CD4-positive, alpha-beta T cell (primary cell): Measurements from ENCODE around the gene COA7. TPM values are rescaled to one million over a fixed set of nuclear protein-coding genes. Genes with fewer than 3 reads are reported as not detected.

Source experiments
- ATAC-seq: fragments of 200-7000 bp; cut with Tn5 transposase; one replicate; pipeline ENCODE4 v1.10.0; 2022; ENCODE audit warnings: mild to moderate bottlenecking; ENCODE audit not compliant: poor library complexity
- CTCF ChIA-PET: fragments of 350-600 bp; sonication (Branson Sonifier 250); formaldehyde crosslinking; loops from one replicate; lab custom pipeline; 2021; ENCODE audit warnings: antibody characterized with exemption, inconsistent platforms; lab: Charles Lee
- POLR2A ChIA-PET: fragments of 350-600 bp; sonication (Branson Sonifier 250); formaldehyde crosslinking; loops from one replicate; lab custom pipeline; 2021; ENCODE audit warnings: antibody characterized with exemption, inconsistent platforms; lab: Charles Lee
- DNase-seq, 14 experiments: peaks; one replicate each; pipeline ENCODE4 v3.0.0-alpha.2; 2013 to 2020; ENCODE audit warnings: mixed read lengths in 2 of 14
- H3K27ac ChIP-seq, 2 donors: one replicate each; pipeline versions ENCODE4 v1.5.1 to v1.7.0; 2013; ENCODE audit warnings: low read length in 2 of 2, low read depth in 1 of 2, mild to moderate bottlenecking in 1 of 2
- H3K27me3 ChIP-seq, 2 experiments: 1 replicate in 1 of 2; 2 replicates in 1 of 2; pipeline versions ENCODE4 v1.6.1 to v1.7.0; 2013; ENCODE audit warnings: low read length in 2 of 2, control low read depth in 1 of 2, mild to moderate bottlenecking in 1 of 2, moderate library complexity in 1 of 2; ENCODE audit not compliant: insufficient read depth in 2 of 2, control insufficient read depth in 1 of 2
- H3K36me3 ChIP-seq: one replicate; pipeline ENCODE4 v1.6.1; 2013; ENCODE audit warnings: low read length, control low read depth; ENCODE audit not compliant: insufficient read depth
- H3K4me1 ChIP-seq: one replicate; pipeline ENCODE4 v1.6.1; 2013; ENCODE audit warnings: low read length, control low read depth; ENCODE audit not compliant: insufficient read depth
- H3K4me3 ChIP-seq: one replicate; pipeline ENCODE4 v1.5.1; 2013; ENCODE audit warnings: mild to moderate bottlenecking, low read length, moderate library complexity
- H3K9me3 ChIP-seq, 2 experiments: 1 replicate in 1 of 2; 2 replicates in 1 of 2; pipeline versions ENCODE4 v1.6.1 to v1.7.0; 2013; ENCODE audit warnings: low read length in 2 of 2, mild to moderate bottlenecking in 2 of 2, control low read depth in 1 of 2, moderate library complexity in 1 of 2; ENCODE audit not compliant: control insufficient read depth in 1 of 2, insufficient read depth in 1 of 2
- H3K27ac Mint-ChIP-seq: one replicate; pipeline ENCODE4 v1.8.0; 2020; ENCODE audit warnings: mixed read lengths
- H3K27me3 Mint-ChIP-seq: one replicate; pipeline ENCODE4 v1.8.0; 2021; ENCODE audit warnings: mixed read lengths
- H3K36me3 Mint-ChIP-seq: one replicate; pipeline ENCODE4 v1.8.0; 2021; ENCODE audit warnings: low read depth, mixed read lengths
- H3K4me1 Mint-ChIP-seq: one replicate; pipeline ENCODE4 v1.8.0; 2021; ENCODE audit warnings: low read depth, mixed read lengths
- H3K4me3 Mint-ChIP-seq: one replicate; pipeline ENCODE4 v1.8.0; 2020; ENCODE audit warnings: mild to moderate bottlenecking, mixed read lengths
- H3K9me3 Mint-ChIP-seq: one replicate; pipeline ENCODE4 v1.8.0; 2020; ENCODE audit warnings: mixed read lengths
- CTCF ChIP-seq: fragments of 200-600 bp; IDR thresholded peaks from one replicate; pipeline ENCODE4 v1.8.0; 2022; ENCODE audit warnings: antibody characterized with exemption, mild to moderate bottlenecking
- intact Hi-C, 2 experiments: fragments of 100-400 bp; cut with DNase I in 1 of 2; cut with micrococcal nuclease in 1 of 2; formaldehyde crosslinking; loops; one replicate each; pipeline versions ENCODE4 v1.15.1 to v1.9.0; 2023 to 2025; cut with DNase I, micrococcal nuclease
- total RNA-seq, 174 experiments: library from RNA in 2 of 174; stranded (reverse) in 2 of 174; gene quantifications; one replicate each; pipeline ENCODE4 v1.2.3 and lab custom pipeline; 2021 to 2026

COA7 gene
- total RNA-seq, 2 experiments from 2014 or later = 0.99 to 1.1 TPM

- H3K4me1 ChIP-seq = no peaks in the 10 kb centered on the region
- H3K36me3 ChIP-seq = peaks cover 35% of the 10 kb centered on the region
- ChIA-PET CTCF (no interaction called here), POLR2A (interaction anchor here (1.0 kb wide), 1 partner anchor 263 kb away, joined by 3 read pairs; the partner anchor contains the start of gene ORC1)
- H3K4me3 ChIP-seq = no peak overlapping the region
- Mint-ChIP-seq H3K36me3 (peaks cover 65% of the 10 kb centered on the region), H3K4me3 (no peak overlapping the region), H3K27ac (no peak overlapping the region), H3K9me3 (no peaks in the 10 kb centered on the region), H3K27me3 (no peaks in the 10 kb centered on the region), H3K4me1 (no peaks in the 10 kb centered on the region)
- no peak overlapping the region for H3K27ac ChIP-seq
- DNase-seq (no peak), ATAC-seq (no peak)
- H3K9me3 ChIP-seq = no peaks in the 10 kb centered on the region
- intact Hi-C loops = loop anchor here in 1 of 2 experiments (5.0 to 10.0 kb wide), 2 partner anchors 62 to 175 kb away; partner anchors contain the start of gene GPX7
- no peaks in the 10 kb centered on the region for H3K27me3 ChIP-seq
- TF ChIP-seq CTCF = no peak
Observed at GRCh38 chr1:52667290-52667689, 30.9 kb downstream of the COA7 start.

DNA sequence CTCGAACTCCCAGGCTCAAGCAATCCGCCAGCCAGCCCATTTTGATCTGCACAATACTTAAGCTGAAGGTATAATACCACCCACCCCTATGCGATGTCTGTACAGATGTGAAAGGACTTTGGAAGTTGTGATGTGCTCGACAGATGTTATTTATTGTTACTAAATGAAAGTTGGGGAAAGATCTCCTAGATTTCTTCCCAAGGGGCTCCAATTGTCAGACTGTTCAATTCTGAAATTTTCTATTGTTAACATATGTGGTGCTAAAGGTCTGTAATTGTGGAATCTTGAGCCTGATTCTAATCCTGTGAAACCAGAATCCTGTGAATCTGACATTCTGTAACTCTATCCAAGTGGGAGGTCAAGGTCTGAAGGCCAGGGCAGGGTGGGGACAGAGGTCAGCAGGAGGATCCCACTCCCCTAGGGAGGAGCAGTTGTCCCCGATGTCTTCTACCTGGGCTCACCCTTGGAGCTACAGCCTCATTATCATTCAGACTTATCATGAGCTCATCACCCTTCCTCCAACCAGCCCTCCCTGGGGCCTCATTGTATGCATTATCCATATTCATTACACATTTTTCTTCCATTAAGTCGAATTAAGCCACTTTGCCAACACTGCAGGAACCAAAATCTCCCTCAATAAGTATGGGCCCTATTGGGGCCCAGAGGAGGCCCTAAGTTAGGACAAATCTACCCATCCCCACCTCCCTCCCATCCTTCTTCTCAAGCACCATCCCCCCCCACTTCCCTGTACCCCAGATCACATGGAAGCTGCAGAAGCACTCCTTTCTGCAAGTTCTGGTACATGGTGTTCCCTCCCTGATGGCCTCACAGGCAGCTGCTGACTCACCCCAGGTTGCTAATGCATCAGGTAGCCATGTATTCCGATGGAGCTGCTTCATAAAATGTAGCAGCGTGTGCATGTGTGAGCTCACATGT lies 32.9 kb downstream of the COA7 start:
- Mint-ChIP-seq H3K27me3 (no peaks in the 10 kb centered on the region), H3K9me3 (no peaks in the 10 kb centered on the region), H3K4me1 (peaks cover 4% of the 10 kb centered on the region), H3K27ac (peak overlapping the region; percentile 6), H3K36me3 (peaks cover 61% of the 10 kb centered on the region), H3K4me3 (no peak overlapping the region)
- ATAC-seq (no peak), DNase-seq (no peak)
- H3K4me3 ChIP-seq = no peak overlapping the region
- H3K36me3 ChIP-seq = peaks cover 30% of the 10 kb centered on the region
- ChIA-PET POLR2A (interaction anchor here (1.4 to 1.8 kb wide), 2 partner anchors 112 to 261 kb away, joined by 4 to 6 read pairs; partner anchors contain the start of genes ORC1, PRPF38A and TUT4), CTCF (no interaction called here)
- H3K27me3 ChIP-seq = no peaks in the 10 kb centered on the region
- no peaks in the 10 kb centered on the region for H3K4me1 ChIP-seq
- no peak for TF ChIP-seq CTCF
- no peaks in the 10 kb centered on the region for H3K9me3 ChIP-seq
- intact Hi-C loops = loop anchor here in 1 of 2 experiments (5.0 to 10.0 kb wide), 2 partner anchors 60 to 173 kb away; partner anchors contain the start of gene GPX7
- H3K27ac ChIP-seq = no peak overlapping the region

- CTCF ChIA-PET = no interaction called here
Observed at GRCh38 chr1:52663716-52664115, 34.4 kb downstream of the COA7 start.

More at GRCh38 chr1:52663716-52664115, 34.4 kb downstream of the COA7 start:
- Mint-ChIP-seq H3K27ac (no peak overlapping the region), H3K9me3 (no peaks in the 10 kb centered on the region), H3K36me3 (peaks cover 53% of the 10 kb centered on the region), H3K4me1 (peaks cover 4% of the 10 kb centered on the region), H3K27me3 (no peaks in the 10 kb centered on the region), H3K4me3 (no peak overlapping the region)
- intact Hi-C loops = loop anchor here in 1 of 2 experiments (10.0 kb wide), 1 partner anchor 59 kb away; the partner anchor contains the start of gene GPX7
- POLR2A ChIA-PET = no interaction called here
- DNase-seq = no peak
- peaks cover 4% of the 10 kb centered on the region for H3K4me1 ChIP-seq
- no peak for ATAC-seq
- TF ChIP-seq CTCF = no peak
- H3K36me3 ChIP-seq = peaks cover 30% of the 10 kb centered on the region
- no peaks in the 10 kb centered on the region for H3K9me3 ChIP-seq
- H3K4me3 ChIP-seq = no peak overlapping the region
- H3K27ac ChIP-seq = no peak overlapping the region
- H3K27me3 ChIP-seq = no peaks in the 10 kb centered on the region
